ENCODE data around the gene TAF1B. TPM values are rescaled to one million over a fixed set of nuclear protein-coding genes. Genes with fewer than 3 reads are reported as not detected.

TAF1B gene
- total RNA-seq, 1 experiment from 2014 or later, result 35.2 TPM

Other genes starting within 250 kb of the TAF1B start
- 683 TPM for gene YWHAQ, start 212.5 kb upstream of the TAF1B start, total RNA-seq (2021; ENCODE audit: unreplicated experiment)
- 4.7 TPM for gene GRHL1, start 108.2 kb downstream of the TAF1B start, total RNA-seq (2021; ENCODE audit: unreplicated experiment)
- gene KLF11, start 200.1 kb downstream of the TAF1B start, total RNA-seq (2021; ENCODE audit: unreplicated experiment), result 23.7 TPM
- 20.4 TPM for gene CYS1, start 236.9 kb downstream of the TAF1B start, total RNA-seq (2021; ENCODE audit: unreplicated experiment)